ENCODE data around the gene GRIK2. TPM values are rescaled to one million over a fixed set of nuclear protein-coding genes. Genes with fewer than 3 reads are reported as not detected.

GRIK2 gene
- total and polyA plus RNA-seq, 7 donors, result 0.25 to 8.9 (median 2.1) TPM; not detected in 2

- peaks cover 0 to 3% (median 0%) of the 10 kb centered on the region in 4 donors for H3K9me3 ChIP-seq
- no peak for TF ChIP-seq POLR2A (IDR thresholded peaks at IDR 0.05)
- no peak for TF ChIP-seq EP300 (IDR thresholded peaks at IDR 0.05)
- TF ChIP-seq POLR2AphosphoS5 (IDR thresholded peaks at IDR 0.05), result no peak
- TF ChIP-seq CTCF (IDR thresholded peaks at IDR 0.05), result no peak
- 11 to 32% methylated on average over 43 of the region's 43 CpGs for WGBS, 2 donors
- H3K27me3 ChIP-seq, result peaks cover 0 to 83% (median 34%) of the 10 kb centered on the region in 3 donors
- H3K4me3 ChIP-seq, result no peak overlapping the region
- intact Hi-C loops (cut with DNase I), result no loop called here
- no peak for DNase-seq
- H3K27ac ChIP-seq, result no peak overlapping the region
- no peaks in the 10 kb centered on the region for H3K36me3 ChIP-seq
- H3K4me1 ChIP-seq, result peaks cover 0 to 4% (median 3%) of the 10 kb centered on the region in 4 donors
Observed at GRCh38 chr6:101398716-101399615, 5.5 kb downstream of the GRIK2 start.

GRCh38 chr6:101399616-101400162 is 6.2 kb downstream of the GRIK2 start:
- intact Hi-C loops (cut with DNase I), result no loop called here
- WGBS, 2 donors, result 10 to 34% methylated on average over 30 of the region's 30 CpGs

GRCh38 chr6:101400326-101401135 is 7.0 kb downstream of the GRIK2 start:
- Histone ChIP-seq H3K4me1 (peaks cover 0 to 4% (median 0%) of the 10 kb centered on the region in 4 donors), H3K9me3 (peaks cover 0 to 3% (median 0%) of the 10 kb centered on the region in 4 donors), H3K27me3 (peaks cover 0 to 67% (median 29%) of the 10 kb centered on the region in 3 donors), H3K27ac (no peak overlapping the region), H3K36me3 (no peaks in the 10 kb centered on the region), H3K4me3 (no peak overlapping the region)
- intact Hi-C loops (cut with DNase I), result no loop called here
- WGBS, 2 donors, result 46 to 59% methylated on average over 10 of the region's 10 CpGs
- DNase-seq, result no peak
- TF ChIP-seq POLR2A (IDR thresholded peaks at IDR 0.05), result no peak

More at GRCh38 chr6:101399616-101400162, 6.2 kb downstream of the GRIK2 start:
- TF ChIP-seq CTCF (IDR thresholded peaks at IDR 0.05) (no peak), EP300 (IDR thresholded peaks at IDR 0.05) (no peak), POLR2AphosphoS5 (IDR thresholded peaks at IDR 0.05) (no peak), POLR2A (IDR thresholded peaks at IDR 0.05) (no peak)
- H3K9me3 ChIP-seq, result peaks cover 0 to 3% (median 0%) of the 10 kb centered on the region in 4 donors
- H3K4me1 ChIP-seq, result peaks cover 0 to 4% (median 0%) of the 10 kb centered on the region in 4 donors
- DNase-seq, result no peak
- H3K36me3 ChIP-seq, result no peaks in the 10 kb centered on the region
- H3K27me3 ChIP-seq, result peaks cover 0 to 75% (median 31%) of the 10 kb centered on the region in 3 donors
- no peak overlapping the region for H3K27ac ChIP-seq
- H3K4me3 ChIP-seq, result no peak overlapping the region

GRCh38 chr6:101401171-101401570 is 7.7 kb downstream of the GRIK2 start:
- Histone ChIP-seq H3K27ac (no peak overlapping the region), H3K36me3 (no peaks in the 10 kb centered on the region), H3K27me3 (peaks cover 0 to 66% (median 25%) of the 10 kb centered on the region in 3 donors), H3K4me3 (no peak overlapping the region), H3K9me3 (peaks cover 0 to 3% (median 0%) of the 10 kb centered on the region in 4 donors), H3K4me1 (peaks cover 0 to 4% (median 0%) of the 10 kb centered on the region in 4 donors)
- whole genome bisulfite sequencing, 2 donors, result 52 to 60% methylated on average over 10 of the region's 10 CpGs
- DNase-seq, result no peak
- TF ChIP-seq EP300 (IDR thresholded peaks at IDR 0.05) (no peak), POLR2AphosphoS5 (IDR thresholded peaks at IDR 0.05) (no peak), CTCF (IDR thresholded peaks at IDR 0.05) (no peak), POLR2A (IDR thresholded peaks at IDR 0.05) (no peak)
- intact Hi-C loops (cut with DNase I), result no loop called here
